IMR-90 (cell line): ENCODE results near the gene CCR6. TPM values are rescaled to one million over a fixed set of nuclear protein-coding genes. Genes with fewer than 3 reads are reported as not detected.

Experiments used
- ATAC-seq: fragments of 200-7000 bp; cut with Tn5 transposase; 2 replicates; pipeline ENCODE4 v1.9.1; 2020; ENCODE audit warnings: low read depth, mild to moderate bottlenecking, moderate library complexity
- BruUV-seq: library from RNA; stranded (reverse); fragments of 400-500 nt; replicated peaks from 2 replicates; lab custom pipeline; 2021; lab: Mats Ljungman, UMichigan
- CTCF ChIA-PET: fragments of 300-600 bp; formaldehyde crosslinking; extraction: SDS; loops from one replicate; lab custom pipeline; 2021; ENCODE audit warnings: antibody characterized with exemption; lab: Yijun Ruan, JAX
- POLR2A ChIA-PET: fragments of 300-600 bp; sonication (Branson Sonifier 250); formaldehyde crosslinking; loops from one replicate; lab custom pipeline; 2022; ENCODE audit warnings: antibody characterized with exemption; ENCODE audit not compliant: unreplicated experiment; lab: Charles Lee
- DNase-seq: peaks from one replicate; pipeline ENCODE4 v3.0.0; 2013
- H2AFZ ChIP-seq: replicated peaks from 2 replicates; pipeline ENCODE3; 2013; ENCODE audit warnings: low read length, mild to moderate bottlenecking; ENCODE audit not compliant: poor library complexity
- H2AK5ac ChIP-seq: 2 replicates; pipeline ENCODE4 v1.6.1; 2013; ENCODE audit warnings: low read depth, low read length, inconsistent platforms
- H2AK9ac ChIP-seq: replicated peaks from 2 replicates; pipeline ENCODE3; 2013; ENCODE audit warnings: mild to moderate bottlenecking, low read depth, low read length, moderate library complexity; ENCODE audit not compliant: poor library complexity
- H2BK120ac ChIP-seq: 2 replicates; pipeline ENCODE4 v1.6.1; 2013; ENCODE audit warnings: low read depth, low read length, inconsistent platforms
- H2BK15ac ChIP-seq: 3 replicates; pipeline ENCODE4 v1.6.1; 2013; ENCODE audit warnings: low read depth, low read length, inconsistent platforms
- H2BK20ac ChIP-seq: 2 replicates; pipeline ENCODE4 v1.6.1; 2013; ENCODE audit warnings: low read depth, mild to moderate bottlenecking, inconsistent platforms, low read length, moderate library complexity
- H2BK5ac ChIP-seq: 2 replicates; pipeline ENCODE4 v1.6.1; 2013; ENCODE audit warnings: mild to moderate bottlenecking, low read depth, low read length, inconsistent platforms; ENCODE audit not compliant: poor library complexity, severe bottlenecking
- H3K14ac ChIP-seq: replicated peaks from 2 replicates; pipeline ENCODE4 v1.6.1; 2013; ENCODE audit warnings: low read depth, low read length, inconsistent platforms
- H3K18ac ChIP-seq: 2 replicates; pipeline ENCODE4 v1.6.1; 2013; ENCODE audit warnings: low read depth, low read length, control low read depth
- H3K23ac ChIP-seq: 2 replicates; pipeline ENCODE4 v1.6.1; 2013; ENCODE audit warnings: low read depth, low read length, inconsistent platforms
- H3K27ac ChIP-seq: 2 replicates; pipeline ENCODE4 v1.5.1; 2013; ENCODE audit warnings: mild to moderate bottlenecking, control low read depth, low read length; ENCODE audit not compliant: insufficient read depth
- H3K27me3 ChIP-seq: 2 replicates; pipeline ENCODE4 v1.6.1; 2013; ENCODE audit warnings: low read length; ENCODE audit not compliant: control insufficient read depth, insufficient read depth
- H3K36me3 ChIP-seq: 2 replicates; pipeline ENCODE4 v1.6.1; 2013; ENCODE audit warnings: low read length, mixed read lengths; ENCODE audit not compliant: control insufficient read depth, insufficient read depth
- H3K4ac ChIP-seq: 2 replicates; pipeline ENCODE4 v1.6.1; 2013; ENCODE audit warnings: low read depth, low read length, inconsistent platforms
- H3K4me1 ChIP-seq: 2 replicates; pipeline ENCODE4 v1.6.1; 2013; ENCODE audit warnings: low read length, mixed read lengths; ENCODE audit not compliant: control insufficient read depth, insufficient read depth
- H3K4me2 ChIP-seq: 2 replicates; pipeline ENCODE4 v1.6.1; 2013; ENCODE audit warnings: low read depth, mild to moderate bottlenecking, control low read depth, low read length, moderate library complexity
- H3K4me3 ChIP-seq: 2 replicates; pipeline ENCODE4 v1.5.1; 2013; ENCODE audit warnings: low read depth, mild to moderate bottlenecking, control low read depth, low read length, moderate library complexity; ENCODE audit not compliant: insufficient read depth
- H3K56ac ChIP-seq: 2 replicates; pipeline ENCODE4 v1.6.1; 2013; ENCODE audit warnings: low read length, inconsistent platforms; ENCODE audit not compliant: insufficient read depth; ENCODE audit errors: extremely low read depth
- H3K79me1 ChIP-seq, 2 experiments: 2 replicates each; pipeline ENCODE4 v1.6.1; 2013; ENCODE audit warnings: low read length in 2 of 2, inconsistent platforms in 1 of 2, low read depth in 1 of 2
- H3K9ac ChIP-seq: 2 replicates; pipeline ENCODE4 v1.6.1; 2013; ENCODE audit warnings: low read depth, low read length, control low read depth
- H3K9me1 ChIP-seq: 2 replicates; pipeline ENCODE4 v1.6.1; 2013; ENCODE audit warnings: low read length, inconsistent platforms; ENCODE audit not compliant: insufficient read depth
- H3K9me3 ChIP-seq: 2 replicates; pipeline ENCODE4 v1.6.1; 2013; ENCODE audit warnings: low read length; ENCODE audit not compliant: control insufficient read depth, insufficient read depth
- H4K20me1 ChIP-seq: 2 replicates; pipeline ENCODE4 v1.6.1; 2013; ENCODE audit warnings: low read length, inconsistent platforms; ENCODE audit not compliant: insufficient read depth
- H4K5ac ChIP-seq: 2 replicates; pipeline ENCODE4 v1.6.1; 2013; ENCODE audit warnings: mild to moderate bottlenecking, low read depth, low read length, control low read depth
- H4K8ac ChIP-seq, 2 experiments: 2 replicates each; pipeline ENCODE4 v1.6.1; 2013; ENCODE audit warnings: low read depth in 2 of 2, low read length in 2 of 2, control low read depth in 1 of 2, inconsistent platforms in 1 of 2
- H4K91ac ChIP-seq: 2 replicates; pipeline ENCODE4 v1.6.1; 2013; ENCODE audit warnings: low read depth, low read length, inconsistent platforms; ENCODE audit not compliant: insufficient read depth
- BHLHE40 ChIP-seq: fragments of 150-350 bp; IDR thresholded peaks from 2 replicates; pipeline ENCODE4 v1.6.1; 2016; ENCODE audit warnings: mild to moderate bottlenecking, low read depth, low read length
- CEBPB ChIP-seq: IDR thresholded peaks from 2 replicates; pipeline ENCODE4 v1.6.1; 2012; ENCODE audit warnings: low read depth, low read length, improper control_type of control experiment
- CHD1 ChIP-seq: IDR thresholded peaks from 2 replicates; pipeline ENCODE4 v1.6.1; 2012; ENCODE audit warnings: low read depth, low read length, improper control_type of control experiment
- ELK1 ChIP-seq: fragments of 150-350 bp; IDR thresholded peaks from 2 replicates; pipeline ENCODE4 v1.6.1; 2016; ENCODE audit warnings: low read depth, mild to moderate bottlenecking, low read length, moderate library complexity, borderline replicate concordance
- FOS ChIP-seq: fragments of 150-350 bp; IDR thresholded peaks from 2 replicates; pipeline ENCODE4 v1.6.1; 2016; ENCODE audit warnings: low read depth, low read length
- MAFK ChIP-seq: IDR thresholded peaks from 2 replicates; pipeline ENCODE4 v1.6.1; 2012; ENCODE audit warnings: low read depth, low read length, improper control_type of control experiment
- MAZ ChIP-seq: IDR thresholded peaks from 2 replicates; pipeline ENCODE4 v1.6.1; 2012; ENCODE audit warnings: low read depth, mild to moderate bottlenecking, low read length, improper control_type of control experiment, moderate library complexity, borderline replicate concordance
- MXI1 ChIP-seq: IDR thresholded peaks from 2 replicates; pipeline ENCODE4 v1.6.1; 2012; ENCODE audit warnings: low read depth, mild to moderate bottlenecking, low read length, moderate library complexity, borderline replicate concordance
- NFE2L2 ChIP-seq: fragments of 150-350 bp; IDR thresholded peaks from 2 replicates; pipeline ENCODE4 v1.6.1; 2016; ENCODE audit warnings: low read depth, mild to moderate bottlenecking, low read length
- POLR2A ChIP-seq: IDR thresholded peaks from 2 replicates; pipeline ENCODE4 v1.6.1; 2012; ENCODE audit warnings: mild to moderate bottlenecking, low read depth, low read length
- RAD21 ChIP-seq: IDR thresholded peaks from 2 replicates; pipeline ENCODE4 v1.6.1; 2012; ENCODE audit warnings: low read length, improper control_type of control experiment
- RCOR1 ChIP-seq: IDR thresholded peaks from 2 replicates; pipeline ENCODE4 v1.6.1; 2012; ENCODE audit warnings: mild to moderate bottlenecking, low read length, improper control_type of control experiment; ENCODE audit not compliant: insufficient replicate concordance
- RFX5 ChIP-seq: IDR thresholded peaks from 2 replicates; pipeline ENCODE4 v1.8.0; 2012; ENCODE audit warnings: low read depth, mild to moderate bottlenecking, low read length, moderate library complexity
- SMC3 ChIP-seq: fragments of 150-350 bp; IDR thresholded peaks from 2 replicates; pipeline ENCODE4 v1.6.1; 2016; ENCODE audit warnings: low read depth, mild to moderate bottlenecking, antibody characterized with exemption, low read length, moderate library complexity
- USF2 ChIP-seq: fragments of 150-350 bp; IDR thresholded peaks from 2 replicates; pipeline ENCODE4 v1.6.1; 2017; ENCODE audit warnings: mild to moderate bottlenecking, antibody characterized with exemption, low read length, low read depth
- WGBS, 2 experiments: methylation state at CpG; one replicate each; pipeline versions ENCODE4 v1.1.5 to v1.1.7; 2013; ENCODE audit warnings: missing lambda C conversion rate in 2 of 2; ENCODE audit not compliant: insufficient read length in 1 of 2; ENCODE audit errors: extremely low coverage in 2 of 2; 5-methylcytosine and 5-hydroxymethylcytosine counted together
- dilution Hi-C: fragments of 300-500 bp; cut with HindIII; formaldehyde crosslinking; loops from one replicate; pipeline ENCODE4 v1.14.3; 2018; ENCODE audit warnings: low sequenced_read_pairs; ENCODE audit not compliant: unreplicated experiment
- in situ Hi-C: fragments of 300-500 bp; cut with MboI; formaldehyde crosslinking; loops from 3 replicates; pipeline ENCODE4 v1.14.3; 2019; ENCODE audit warnings: low sequenced_read_pairs, inconsistent platforms, mixed read lengths
- intact Hi-C: fragments of 100-400 bp; cut with micrococcal nuclease; formaldehyde crosslinking; loops from 2 replicates; pipeline ENCODE4 v1.10.0; 2022
- polyA plus RNA-seq, 3 experiments: library from polyadenylated mRNA; depleted of rRNA; stranded (reverse); fragments of >200 nt; gene quantifications; 2 replicates each; pipeline ENCODE4 v1.2.3, GENCODE V29; 2012; ENCODE audit warnings: low replicate concordance in 1 of 3
- total RNA-seq: library from RNA; depleted of rRNA; stranded (reverse); fragments of >200 nt; gene quantifications from 2 replicates; pipeline ENCODE4 v1.2.3, GENCODE V29; 2012

Gene CCR6
- total and polyA plus RNA-seq, 2 of the 4 experiments (the other 2 are of a cell fraction): not detected

- no peak overlapping the region for H3K18ac ChIP-seq
- no peak overlapping the region for H3K4me3 ChIP-seq
- no peaks in the 10 kb centered on the region for H3K4me1 ChIP-seq
- no peak overlapping the region for H3K9ac ChIP-seq
- H3K36me3 ChIP-seq: no peaks in the 10 kb centered on the region
- H3K79me1 ChIP-seq: no peaks in the 10 kb centered on the region
- no peak for DNase-seq
- H2BK15ac ChIP-seq: no peak overlapping the region
- dilution Hi-C loops: no loop called here
- no peaks in the 10 kb centered on the region for H4K20me1 ChIP-seq
- no TSS peak for BruUV-seq
- peaks cover 13% of the 10 kb centered on the region for H3K9me3 ChIP-seq
- H3K4me2 ChIP-seq: no peak overlapping the region
- no peak overlapping the region for H3K56ac ChIP-seq
- no peaks in the 10 kb centered on the region for H3K27me3 ChIP-seq
- H4K91ac ChIP-seq: no peak overlapping the region
- ChIA-PET CTCF (no interaction called here), POLR2A (no interaction called here)
- no peak overlapping the region for H3K23ac ChIP-seq
- H2BK20ac ChIP-seq: no peak overlapping the region
- H2AFZ ChIP-seq: no peak overlapping the region
- no peak overlapping the region for H4K8ac ChIP-seq
- WGBS, 2 experiments: no CpG with 5 or more reads among the region's 3 CpGs
- H4K5ac ChIP-seq: no peak overlapping the region
- no peak overlapping the region for H3K27ac ChIP-seq
- intact Hi-C loops: no loop called here
- no peak for TF ChIP-seq SMC3
- no peak for TF ChIP-seq POLR2A
- TF ChIP-seq MAZ: no peak
- TF ChIP-seq USF2: no peak
- no peak for TF ChIP-seq CHD1
- no peak for TF ChIP-seq FOS
- no peak for TF ChIP-seq MAFK
- TF ChIP-seq ELK1: no peak
- no peak for TF ChIP-seq RAD21
- TF ChIP-seq MXI1: no peak
- TF ChIP-seq RFX5: no peak
- no peak for TF ChIP-seq RCOR1
- TF ChIP-seq BHLHE40: no peak
- TF ChIP-seq CEBPB: no peak
- TF ChIP-seq NFE2L2: no peak
- no peak overlapping the region for H2BK5ac ChIP-seq
- H2AK5ac ChIP-seq: no peak overlapping the region
- no peak overlapping the region for H2BK120ac ChIP-seq
- H3K9me1 ChIP-seq: no peaks in the 10 kb centered on the region
- H3K14ac ChIP-seq: no peak overlapping the region
- H3K4ac ChIP-seq: no peak overlapping the region
- H2AK9ac ChIP-seq: no peak overlapping the region
- in situ Hi-C loops: no loop called here
- no peak for ATAC-seq
Observed at GRCh38 chr6:167125855-167126349, 3.0 kb downstream of the CCR6 start.
